ENCODE results near the gene SIAH2.

Gene SIAH2

GRCh38 chr3:150733373-150733935 lies 29.5 kb downstream of the SIAH2 start:
- no peak for DNase-seq

GRCh38 chr3:150729682-150730360 lies 33.1 kb downstream of the SIAH2 start:
- DNase-seq, result no peak

GRCh38 chr3:150727653-150728502 lies 35.1 kb downstream of the SIAH2 start:
- DNase-seq, result no peak

- no peak for DNase-seq
These were observed 37.4 kb downstream of the SIAH2 start for GRCh38 chr3:150725548-150725947.

GRCh38 chr3:150723946-150724345 lies 39.0 kb downstream of the SIAH2 start:
- no peak for DNase-seq

GRCh38 chr3:150722267-150722666 lies 40.7 kb downstream of the SIAH2 start:
- DNase-seq, result no peak

- DNase-seq, result no peak
These were observed 41.5 kb downstream of the SIAH2 start for GRCh38 chr3:150721285-150722130.

- DNase-seq, result no peak
These were observed 42.5 kb downstream of the SIAH2 start for GRCh38 chr3:150720444-150720843.

GRCh38 chr3:150710097-150710496 lies 52.9 kb downstream of the SIAH2 start:
- no peak for DNase-seq

GRCh38 chr3:150703756-150704344 lies 59.1 kb downstream of the SIAH2 start, which contains the start of gene ERICH6:
Gene ERICH6, minus strand, starts transcription at chr3:150703920. Its CDS starts 22 bp downstream, at chr3:150703898.
- DNase-seq, result peak; percentile 74

GRCh38 chr3:150703299-150703755 lies 59.6 kb downstream of the SIAH2 start:
- DNase-seq, result peak; percentile 34

- DNase-seq, result no peak
These were observed 63.8 kb downstream of the SIAH2 start for GRCh38 chr3:150699068-150699639.

- DNase-seq, result no peak
These were observed 65.3 kb downstream of the SIAH2 start for GRCh38 chr3:150697646-150698045.

- no peak for DNase-seq
These were observed 71.4 kb downstream of the SIAH2 start for GRCh38 chr3:150691414-150692040.

Data from activated CD4-positive, alpha-beta T cell treated with anti-CD3 and anti-CD28 coated beads, Interleukin-2, amount 50 U/mL, for 1 hour (primary cell).